ENCODE data around the gene EPHA5. TPM values are rescaled to one million over a fixed set of nuclear protein-coding genes. Genes with fewer than 3 reads are reported as not detected.

EPHA5 gene
- total RNA-seq, 1 donor from 2014 or later: 0.20 TPM

GRCh38 chr4:65623506-65623905 is 46.8 kb downstream of the EPHA5 start:
- ATAC-seq (no peak), DNase-seq (no peak)
- H3K4me3 ChIP-seq: no peak overlapping the region
- no peak for TF ChIP-seq CTCF (IDR thresholded peaks at IDR 0.05)
- H3K4me1 ChIP-seq: no peaks in the 10 kb centered on the region
- no peaks in the 10 kb centered on the region for H3K27me3 ChIP-seq
- H3K9me3 ChIP-seq: no peaks in the 10 kb centered on the region
- no peaks in the 10 kb centered on the region for H3K36me3 ChIP-seq
- H3K27ac ChIP-seq: no peak overlapping the region
- intact Hi-C loops (cut with DNase I): no loop called here

DNA sequence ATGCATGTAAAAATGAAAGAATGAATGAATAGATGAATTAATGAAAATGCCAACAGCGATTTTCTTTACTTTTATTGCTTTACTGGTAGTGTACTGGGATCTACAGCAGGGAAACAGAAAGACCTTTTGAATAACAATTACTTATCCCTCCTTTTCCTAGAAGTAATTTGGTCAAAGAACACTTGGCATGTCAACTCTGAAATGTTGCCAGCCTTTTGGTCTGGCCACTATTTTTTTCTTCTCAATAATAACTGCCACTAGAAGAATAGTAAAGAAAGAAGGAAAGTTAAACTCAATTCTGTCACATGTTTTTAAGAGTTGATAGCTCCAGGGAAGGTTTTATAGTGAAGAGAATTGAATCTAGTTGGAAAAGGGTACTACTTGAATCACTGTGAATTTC is 52.9 kb downstream of the EPHA5 start:
- Histone ChIP-seq H3K9me3 (no peaks in the 10 kb centered on the region), H3K36me3 (no peaks in the 10 kb centered on the region), H3K4me3 (no peak overlapping the region), H3K27ac (no peak overlapping the region), H3K4me1 (no peaks in the 10 kb centered on the region), H3K27me3 (no peaks in the 10 kb centered on the region)
- no peak for TF ChIP-seq CTCF (IDR thresholded peaks at IDR 0.05)
- no peak for DNase-seq
- intact Hi-C loops (cut with DNase I): no loop called here
- no peak for ATAC-seq

DNA sequence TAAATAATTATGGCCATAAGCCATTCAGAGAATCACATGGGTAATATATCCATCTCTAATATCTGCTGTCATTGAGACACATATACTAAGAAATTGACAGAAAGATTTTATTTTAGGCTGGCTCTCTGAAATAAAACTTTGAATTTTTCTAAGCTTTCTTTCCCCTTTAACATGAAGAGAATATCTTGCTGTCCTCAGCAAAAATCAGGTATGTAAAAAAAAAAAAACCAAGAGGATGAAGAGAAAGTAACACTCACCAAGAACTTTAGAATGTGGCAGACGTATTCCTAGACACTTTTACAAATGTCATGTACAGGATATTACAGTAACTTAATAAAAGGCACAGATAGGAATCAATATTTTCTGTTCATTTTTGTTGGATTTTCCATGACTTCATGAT is 65.8 kb downstream of the EPHA5 start:
- no peak for ATAC-seq
- no peak overlapping the region for H3K27ac ChIP-seq
- no peak for DNase-seq
- H3K27me3 ChIP-seq: no peaks in the 10 kb centered on the region
- TF ChIP-seq CTCF (IDR thresholded peaks at IDR 0.05): no peak
- H3K9me3 ChIP-seq: no peaks in the 10 kb centered on the region
- H3K4me3 ChIP-seq: no peak overlapping the region
- intact Hi-C loops (cut with DNase I): no loop called here
- H3K4me1 ChIP-seq: no peaks in the 10 kb centered on the region
- H3K36me3 ChIP-seq: no peaks in the 10 kb centered on the region

- no peak for DNase-seq
These were observed 69.6 kb downstream of the EPHA5 start for GRCh38 chr4:65600656-65601055.

DNA sequence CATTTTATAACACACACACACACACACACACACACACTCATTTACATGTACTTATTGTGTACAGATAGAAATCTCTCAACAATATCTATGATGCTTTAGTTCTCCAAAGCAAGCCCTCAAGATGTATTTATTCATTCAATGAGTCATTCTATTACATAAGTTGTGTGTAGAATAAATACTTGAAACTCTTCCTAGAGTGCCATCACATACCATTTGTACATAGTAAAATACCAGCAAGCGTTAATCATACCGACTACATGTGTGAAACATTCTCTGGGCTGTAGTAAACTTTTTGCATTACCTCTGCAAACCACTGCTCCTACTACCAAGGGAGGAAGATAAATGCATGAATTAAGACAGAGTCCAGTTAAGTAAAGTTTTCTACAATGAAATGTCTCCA is 70.9 kb downstream of the EPHA5 start:
- no peaks in the 10 kb centered on the region for H3K36me3 ChIP-seq
- no peak overlapping the region for H3K27ac ChIP-seq
- H3K4me3 ChIP-seq: no peak overlapping the region
- no peaks in the 10 kb centered on the region for H3K4me1 ChIP-seq
- intact Hi-C loops (cut with DNase I): no loop called here
- DNase-seq (no peak), ATAC-seq (no peak)
- no peaks in the 10 kb centered on the region for H3K27me3 ChIP-seq
- TF ChIP-seq CTCF (IDR thresholded peaks at IDR 0.05): no peak
- no peaks in the 10 kb centered on the region for H3K9me3 ChIP-seq

More at GRCh38 chr4:65600656-65601055, 69.6 kb downstream of the EPHA5 start:
- intact Hi-C loops (cut with DNase I): no loop called here
- H3K27me3 ChIP-seq: no peaks in the 10 kb centered on the region
- H3K36me3 ChIP-seq: no peaks in the 10 kb centered on the region
- no peak for ATAC-seq
- no peaks in the 10 kb centered on the region for H3K9me3 ChIP-seq
- TF ChIP-seq CTCF (IDR thresholded peaks at IDR 0.05): no peak
- no peak overlapping the region for H3K27ac ChIP-seq
- no peaks in the 10 kb centered on the region for H3K4me1 ChIP-seq
- no peak overlapping the region for H3K4me3 ChIP-seq

DNA sequence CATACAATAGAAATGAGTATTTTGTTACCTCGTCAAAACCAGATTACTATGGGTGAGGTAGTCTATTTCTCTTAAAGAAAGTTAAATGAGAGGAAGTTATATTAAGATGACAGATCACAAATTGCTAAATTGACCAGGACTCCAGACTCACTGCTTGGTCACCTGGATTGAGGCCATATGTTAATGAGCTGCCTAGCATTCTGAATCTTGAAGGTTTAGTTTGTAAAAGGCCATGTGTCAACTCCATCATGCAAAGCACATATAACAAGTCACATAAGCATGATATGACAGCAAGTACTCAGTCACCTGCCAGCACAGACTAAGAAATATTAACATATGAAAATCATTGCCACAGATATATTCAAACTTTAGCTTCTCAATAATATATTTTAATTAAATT is 72.6 kb downstream of the EPHA5 start:
- DNase-seq (no peak), ATAC-seq (no peak)
- H3K27me3 ChIP-seq: no peaks in the 10 kb centered on the region
- H3K9me3 ChIP-seq: no peaks in the 10 kb centered on the region
- TF ChIP-seq CTCF (IDR thresholded peaks at IDR 0.05): no peak
- intact Hi-C loops (cut with DNase I): no loop called here
- H3K27ac ChIP-seq: no peak overlapping the region
- H3K4me3 ChIP-seq: no peak overlapping the region
- no peaks in the 10 kb centered on the region for H3K36me3 ChIP-seq
- H3K4me1 ChIP-seq: no peaks in the 10 kb centered on the region

All from upper lobe of right lung (tissue), 1 donor.